ENCODE measurements around the gene RGS6. TPM values are rescaled to one million over a fixed set of nuclear protein-coding genes. Genes with fewer than 3 reads are reported as not detected.

Gene RGS6
- total RNA-seq, 2 experiments from 2014 or later: not detected

- DNase-seq (no peak), ATAC-seq (ENCODE audit: poor library complexity) (no peak)
- Histone ChIP-seq H3K27me3 (ENCODE audit: control insufficient read depth in 1 of 2, insufficient read depth in 2 of 2, low read length in 2 of 2) (peaks cover 0 to 10% of the 10 kb centered on the region in 2 experiments), H3K4me1 (ENCODE audit: insufficient read depth, low read length) (no peaks in the 10 kb centered on the region), H3K9me3 (ENCODE audit: control insufficient read depth in 1 of 2, insufficient read depth in 1 of 2, low read length in 2 of 2) (no peaks in the 10 kb centered on the region), H3K27ac (ENCODE audit: low read depth in 1 of 2, low read length in 2 of 2) (no peak overlapping the region), H3K36me3 (ENCODE audit: insufficient read depth, low read length) (no peaks in the 10 kb centered on the region), H3K4me3 (ENCODE audit: low read length) (no peak overlapping the region)
- Mint-ChIP-seq H3K9me3 (peaks cover 2% of the 10 kb centered on the region), H3K27me3 (peaks cover 27% of the 10 kb centered on the region), H3K36me3 (ENCODE audit: low read depth) (no peaks in the 10 kb centered on the region), H3K27ac (no peak overlapping the region), H3K4me3 (no peak overlapping the region), H3K4me1 (ENCODE audit: low read depth) (no peaks in the 10 kb centered on the region)
- POLR2A ChIA-PET: no interaction called here
- TF ChIP-seq CTCF (IDR thresholded peaks at IDR 0.05): no peak
- CTCF ChIA-PET: no interaction called here
- intact Hi-C loops (cut with DNase I, micrococcal nuclease): loop anchor here in 1 of 2 experiments (10.0 kb wide), 1 partner anchor 398 kb away; no protein-coding TSS in a partner anchor
Observed at GRCh38 chr14:72027061-72027460, 94.8 kb downstream of the RGS6 start.

- Mint-ChIP-seq H3K36me3 (ENCODE audit: low read depth) (no peaks in the 10 kb centered on the region), H3K9me3 (peaks cover 2% of the 10 kb centered on the region), H3K27ac (no peak overlapping the region), H3K4me1 (ENCODE audit: low read depth) (no peaks in the 10 kb centered on the region), H3K27me3 (peaks cover 10% of the 10 kb centered on the region), H3K4me3 (no peak overlapping the region)
- H3K27me3 ChIP-seq (ENCODE audit: control insufficient read depth in 1 of 2, insufficient read depth in 2 of 2, low read length in 2 of 2): no peaks in the 10 kb centered on the region
- DNase-seq: no peak
- no peak for TF ChIP-seq CTCF (IDR thresholded peaks at IDR 0.05)
- H3K4me3 ChIP-seq (ENCODE audit: low read length): no peak overlapping the region
- intact Hi-C loops (cut with DNase I, micrococcal nuclease): no loop called here
- no peaks in the 10 kb centered on the region for H3K4me1 ChIP-seq (ENCODE audit: insufficient read depth, low read length)
- CTCF ChIA-PET: no interaction called here
- no peak overlapping the region for H3K27ac ChIP-seq (ENCODE audit: low read depth in 1 of 2, low read length in 2 of 2)
- H3K9me3 ChIP-seq (ENCODE audit: control insufficient read depth in 1 of 2, insufficient read depth in 1 of 2, low read length in 2 of 2): no peaks in the 10 kb centered on the region
- no peak for ATAC-seq (ENCODE audit: poor library complexity)
- no peaks in the 10 kb centered on the region for H3K36me3 ChIP-seq (ENCODE audit: insufficient read depth, low read length)
- POLR2A ChIA-PET: no interaction called here
Observed at GRCh38 chr14:72033365-72033764, 101.1 kb downstream of the RGS6 start.

- Mint-ChIP-seq H3K4me1 (ENCODE audit: low read depth) (no peaks in the 10 kb centered on the region), H3K27ac (no peak overlapping the region), H3K36me3 (ENCODE audit: low read depth) (no peaks in the 10 kb centered on the region), H3K27me3 (peaks cover 56% of the 10 kb centered on the region), H3K4me3 (no peak overlapping the region), H3K9me3 (peaks cover 14% of the 10 kb centered on the region)
- POLR2A ChIA-PET: no interaction called here
- no peaks in the 10 kb centered on the region for H3K36me3 ChIP-seq (ENCODE audit: insufficient read depth, low read length)
- TF ChIP-seq CTCF (IDR thresholded peaks at IDR 0.05): no peak
- no peak overlapping the region for H3K27ac ChIP-seq (ENCODE audit: low read depth in 1 of 2, low read length in 2 of 2)
- H3K4me1 ChIP-seq (ENCODE audit: insufficient read depth, low read length): no peaks in the 10 kb centered on the region
- peaks cover 0 to 4% of the 10 kb centered on the region in 2 experiments for H3K27me3 ChIP-seq (ENCODE audit: control insufficient read depth in 1 of 2, insufficient read depth in 2 of 2, low read length in 2 of 2)
- peaks cover 0 to 14% of the 10 kb centered on the region in 2 experiments for H3K9me3 ChIP-seq (ENCODE audit: control insufficient read depth in 1 of 2, insufficient read depth in 1 of 2, low read length in 2 of 2)
- intact Hi-C loops (cut with DNase I, micrococcal nuclease): no loop called here
- H3K4me3 ChIP-seq (ENCODE audit: low read length): no peak overlapping the region
- CTCF ChIA-PET: no interaction called here
- DNase-seq (no peak), ATAC-seq (ENCODE audit: poor library complexity) (no peak)
Observed at GRCh38 chr14:72040528-72040927, 108.3 kb downstream of the RGS6 start.

All from CD4-positive, alpha-beta T cell (primary cell).